HFF-Myc (cell line): ENCODE data around the gene FBXO22.
"Not testable (repeated sequence)": the region's sequence is repeated elsewhere in the genome, so short reads cannot be mapped to it uniquely, and the experiment has no call there.

Experiments
- DNase-seq: peaks from one replicate; pipeline ENCODE4 v3.0.0-alpha.2; 2011; ENCODE audit warnings: low read depth; ENCODE audit errors: extremely low read depth
- H3K4me3 ChIP-seq: replicated peaks from 2 replicates; pipeline ENCODE4 v1.5.1; 2011; ENCODE audit warnings: low read depth, mild to moderate bottlenecking, control low read depth, low read length
- CTCF ChIP-seq: IDR thresholded peaks from 2 replicates; pipeline ENCODE4 v1.5.1; 2012; ENCODE audit warnings: mild to moderate bottlenecking, low read depth, low read length, control low read depth; ENCODE audit errors: missing control alignments

Gene FBXO22

DNA sequence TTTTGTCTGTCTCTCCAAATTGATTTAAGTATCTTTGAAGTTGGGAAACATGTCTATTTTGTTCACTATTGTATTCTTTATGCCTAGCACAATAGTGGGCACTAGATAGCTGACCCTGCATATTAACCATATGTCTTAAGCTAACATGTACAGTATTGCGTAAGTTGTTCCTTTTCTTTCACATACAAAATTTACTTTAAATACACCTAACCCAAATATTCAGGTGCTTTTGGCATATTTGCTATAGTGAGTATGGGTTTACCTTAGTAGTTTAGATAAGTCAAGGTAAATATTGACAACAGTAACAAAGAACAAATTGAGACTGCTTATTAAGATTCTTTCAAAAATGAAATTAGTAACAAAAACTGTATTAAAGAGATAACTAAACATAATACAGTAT lies 57.7 kb downstream of the FBXO22 start:
- H3K4me3 ChIP-seq = no peak overlapping the region

GRCh38 chr15:75966073-75966472 lies 62.4 kb downstream of the FBXO22 start:
- no peak overlapping the region for H3K4me3 ChIP-seq
- TF ChIP-seq CTCF = no peak
- DNase-seq = no peak

More for the DNA sequence above, 57.7 kb downstream of the FBXO22 start:
- no peak for DNase-seq
- TF ChIP-seq CTCF = no peak

DNA sequence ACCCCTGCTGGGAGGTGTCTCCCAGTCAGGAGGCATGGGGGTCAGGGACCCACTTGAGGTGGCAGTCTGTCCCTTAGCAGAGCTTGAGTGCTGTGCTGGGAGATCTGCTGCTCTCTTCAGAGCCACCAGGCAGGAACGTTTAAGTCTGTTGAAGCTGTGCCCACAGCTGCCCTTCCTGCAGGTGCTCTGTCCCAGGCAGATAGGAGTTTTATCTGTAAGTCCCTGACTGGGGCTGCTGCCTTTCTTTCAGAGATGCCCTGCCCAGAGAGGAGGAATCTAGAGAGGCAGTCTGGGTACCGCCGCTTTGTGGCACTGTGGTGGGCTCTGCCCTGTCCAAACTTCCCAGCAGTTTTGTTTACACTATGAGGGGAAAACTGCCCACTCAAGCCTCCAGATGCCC lies 73.1 kb downstream of the FBXO22 start:
- not testable (repeated sequence) for DNase-seq, H3K4me3 ChIP-seq

GRCh38 chr15:75981149-75981815 lies 77.6 kb downstream of the FBXO22 start:
- H3K4me3 ChIP-seq = no peak overlapping the region
- TF ChIP-seq CTCF = no peak
- DNase-seq = no peak

DNA sequence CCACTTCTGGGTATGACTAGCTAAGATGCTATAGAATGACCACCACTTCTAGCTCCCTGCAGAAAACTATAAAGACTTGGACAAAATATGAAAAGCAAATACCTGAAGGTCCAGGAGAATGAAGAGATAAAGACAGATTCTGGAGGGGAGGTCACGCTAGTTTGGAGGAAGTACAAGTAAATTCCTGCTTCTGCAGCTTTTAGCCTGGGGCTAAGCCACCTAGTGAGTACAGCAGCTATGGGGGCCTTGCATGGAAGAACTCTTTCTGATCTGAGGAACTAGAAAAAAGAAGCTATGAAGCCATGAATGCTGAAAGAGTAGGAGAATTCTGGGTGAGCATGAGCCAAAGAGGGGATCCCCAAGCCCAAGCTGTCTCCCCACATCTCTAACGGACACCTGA lies 78.8 kb downstream of the FBXO22 start:
- no peak for TF ChIP-seq CTCF
- DNase-seq = no peak
- no peak overlapping the region for H3K4me3 ChIP-seq

GRCh38 chr15:75984706-75985105 lies 81.0 kb downstream of the FBXO22 start:
- not testable (repeated sequence) for H3K4me3 ChIP-seq, DNase-seq

- TF ChIP-seq CTCF = no peak
- H3K4me3 ChIP-seq = no peak overlapping the region
- no peak for DNase-seq
Measured at GRCh38 chr15:75985971-75986370, 82.3 kb downstream of the FBXO22 start.

DNA sequence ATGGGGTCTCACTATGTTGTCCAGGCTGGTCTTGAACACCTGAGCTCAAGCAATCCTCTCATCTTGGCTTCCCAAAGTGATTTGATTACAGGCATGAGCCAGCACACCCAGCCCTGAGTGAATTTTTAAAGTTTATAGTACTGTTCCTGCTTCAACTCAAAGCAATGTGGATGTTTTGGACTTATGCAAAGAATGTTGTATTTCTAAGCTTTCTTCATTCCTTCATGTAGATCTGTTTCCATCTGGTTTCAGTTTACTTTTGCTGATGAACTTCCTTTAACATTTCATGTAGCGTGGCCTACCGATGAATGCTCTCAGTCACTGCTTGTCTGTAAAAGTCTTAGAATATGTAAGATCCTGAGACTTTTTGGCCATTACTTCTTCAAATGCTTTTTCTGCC lies 85.4 kb downstream of the FBXO22 start:
- no peak for TF ChIP-seq CTCF

More for the DNA sequence above, 85.4 kb downstream of the FBXO22 start:
- H3K4me3 ChIP-seq = no peak overlapping the region
- no peak for DNase-seq
